Measurements from ENCODE around the gene PRRG1. TPM values are rescaled to one million over a fixed set of nuclear protein-coding genes. Genes with fewer than 3 reads are reported as not detected.
"Not testable (repeated sequence)": the region's sequence is repeated elsewhere in the genome, so short reads cannot be mapped to it uniquely, and the experiment has no call there.

The PRRG1 gene
- 18.0 and 23.4 TPM in 2 replicates for total RNA-seq (2014; rRNA removed; shearing (Covaris generic))

DNA sequence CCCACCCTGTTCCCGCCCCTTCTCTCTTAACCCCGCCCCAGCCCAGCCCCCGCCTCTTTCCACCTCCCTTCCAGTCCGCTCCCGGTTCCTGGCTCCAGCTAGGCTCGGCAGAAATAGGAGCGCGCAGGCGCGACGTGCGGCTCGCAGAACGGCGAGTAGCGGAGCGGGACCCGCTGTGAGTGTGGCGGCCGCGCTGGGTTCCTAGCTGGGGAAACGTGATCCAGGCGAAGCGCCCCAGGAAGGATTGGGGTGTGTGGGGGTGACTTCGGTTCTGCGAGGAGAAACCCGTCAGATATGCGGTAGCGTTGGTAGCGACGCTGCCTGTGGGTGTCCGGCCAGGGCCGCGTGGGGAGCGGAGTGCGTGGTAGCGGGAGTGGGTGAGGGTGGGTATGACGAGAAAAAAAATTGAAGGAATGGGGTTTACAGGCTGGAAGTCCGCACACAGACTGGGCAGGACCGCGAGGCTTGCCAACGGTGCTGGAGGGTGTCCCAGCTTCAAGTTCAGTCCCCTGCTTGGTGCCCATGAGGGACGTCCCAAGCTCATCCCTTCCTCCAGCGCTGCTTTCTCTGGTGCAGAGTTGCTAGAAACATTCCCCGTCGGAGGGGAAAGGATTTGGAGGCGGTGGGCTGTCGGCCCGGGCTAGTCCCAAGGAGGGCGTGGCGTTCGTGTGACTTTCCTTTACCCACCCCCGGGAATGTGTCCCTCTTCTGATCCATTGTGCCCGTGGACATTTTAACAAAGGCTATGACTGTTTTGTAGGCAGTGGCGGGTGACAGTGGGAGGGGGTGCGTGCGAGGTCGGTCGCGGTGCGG, at the start of gene PRRG1:
PRRG1 (plus strand) TSS at position 144 of the 813 bp plus-strand sequence. CDS start 56,886 bp downstream, outside the sequence.
- Histone ChIP-seq H3K27me3 (replicated peaks) (no peaks in the 10 kb centered on the region), H3K4me3 (peak within 1 kb of the TSS; percentile 73), H3K36me3 (no peaks in the 10 kb centered on the region), H3K27ac (peak within 1 kb of the TSS; percentile 81), H3K4me1 (replicated peaks) (peaks cover 23% of the 10 kb centered on the region), H3K9me3 (replicated peaks) (no peaks in the 10 kb centered on the region)
- DNase-seq (ENCODE audit: low read depth in 1 of 2, low spot score in 2 of 2), result peak; percentile 60 to 80

DNA sequence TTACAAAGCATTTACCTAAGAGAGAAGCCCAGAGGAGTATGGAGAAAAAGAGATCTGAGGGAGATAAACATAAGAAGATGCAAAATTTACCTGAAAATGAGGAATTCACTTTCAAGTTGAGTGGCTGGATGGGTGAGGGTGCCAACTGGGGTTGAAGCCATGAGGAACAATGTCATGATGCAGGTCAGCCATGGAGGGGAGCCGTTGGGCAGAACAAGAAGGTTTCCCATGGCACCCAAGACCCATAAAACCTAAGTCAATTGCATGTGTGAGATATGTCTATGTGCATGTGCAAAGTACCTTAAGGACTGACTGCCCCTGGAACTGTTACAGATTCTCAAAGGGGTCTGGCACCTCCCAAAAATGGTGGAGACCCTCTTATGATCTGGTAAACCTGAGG, 46.6 kb upstream of the PRRG1 start:
- no peak overlapping the region for H3K4me3 ChIP-seq
- H3K36me3 ChIP-seq, result no peaks in the 10 kb centered on the region
- no peaks in the 10 kb centered on the region for H3K9me3 ChIP-seq (replicated peaks)
- H3K27ac ChIP-seq, result no peak overlapping the region
- H3K4me1 ChIP-seq (replicated peaks), result no peaks in the 10 kb centered on the region
- no peaks in the 10 kb centered on the region for H3K27me3 ChIP-seq (replicated peaks)
- DNase-seq (ENCODE audit: low read depth in 1 of 2, low spot score in 2 of 2), result no peak

DNA sequence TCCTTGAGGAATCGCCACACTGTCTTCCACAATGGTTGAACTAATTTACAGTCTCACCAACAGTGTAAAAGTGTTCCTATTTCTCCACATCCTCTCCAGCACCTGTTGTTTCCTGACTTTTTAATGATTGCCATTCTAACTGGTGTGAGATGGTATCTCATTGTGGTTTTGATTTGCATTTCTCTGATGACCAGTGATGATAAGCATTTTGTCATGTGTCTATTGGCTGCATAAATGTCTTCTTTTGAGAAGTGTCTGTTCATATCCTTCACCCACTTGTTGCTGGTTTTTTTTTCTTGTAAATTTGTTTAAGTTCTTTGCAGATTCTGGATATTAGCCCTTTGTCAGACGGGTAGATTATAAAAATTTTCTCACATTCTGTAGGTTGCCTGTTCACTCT, 43.9 kb upstream of the PRRG1 start:
- not testable (repeated sequence) for DNase-seq (ENCODE audit: low read depth in 1 of 2, low spot score in 2 of 2)

DNA sequence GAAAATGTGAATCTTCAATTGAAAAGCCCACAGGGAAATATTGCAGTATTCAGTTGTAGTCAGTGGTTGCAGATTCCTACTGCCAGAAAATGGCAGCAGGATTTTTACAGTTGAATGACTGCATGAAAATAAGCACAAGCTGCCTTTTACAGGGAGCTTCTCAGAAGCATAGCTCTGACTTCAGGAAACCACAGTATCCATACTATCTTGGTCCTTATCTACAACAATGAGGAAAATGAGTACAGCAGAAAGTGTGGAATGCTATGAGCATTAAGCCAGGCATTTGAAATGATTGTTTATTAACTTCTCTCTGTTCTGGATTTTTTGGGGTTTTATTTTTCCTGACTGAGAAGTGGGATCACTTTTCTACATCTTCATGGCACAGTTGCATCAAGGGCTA, 34.6 kb upstream of the PRRG1 start:
- Histone ChIP-seq H3K9me3 (replicated peaks) (no peaks in the 10 kb centered on the region), H3K36me3 (no peaks in the 10 kb centered on the region), H3K4me3 (no peak overlapping the region), H3K27ac (no peak overlapping the region), H3K27me3 (replicated peaks) (no peaks in the 10 kb centered on the region), H3K4me1 (replicated peaks) (peaks cover 12% of the 10 kb centered on the region)
- DNase-seq (ENCODE audit: low read depth in 1 of 2, low spot score in 2 of 2), result peak in 1 of 2 experiments; percentile 9

More for the DNA sequence above, 43.9 kb upstream of the PRRG1 start:
- H3K27me3 ChIP-seq (replicated peaks); H3K27ac ChIP-seq; H3K4me3 ChIP-seq; H3K4me1 ChIP-seq (replicated peaks); H3K36me3 ChIP-seq; H3K9me3 ChIP-seq (replicated peaks): not testable (repeated sequence)

DNA sequence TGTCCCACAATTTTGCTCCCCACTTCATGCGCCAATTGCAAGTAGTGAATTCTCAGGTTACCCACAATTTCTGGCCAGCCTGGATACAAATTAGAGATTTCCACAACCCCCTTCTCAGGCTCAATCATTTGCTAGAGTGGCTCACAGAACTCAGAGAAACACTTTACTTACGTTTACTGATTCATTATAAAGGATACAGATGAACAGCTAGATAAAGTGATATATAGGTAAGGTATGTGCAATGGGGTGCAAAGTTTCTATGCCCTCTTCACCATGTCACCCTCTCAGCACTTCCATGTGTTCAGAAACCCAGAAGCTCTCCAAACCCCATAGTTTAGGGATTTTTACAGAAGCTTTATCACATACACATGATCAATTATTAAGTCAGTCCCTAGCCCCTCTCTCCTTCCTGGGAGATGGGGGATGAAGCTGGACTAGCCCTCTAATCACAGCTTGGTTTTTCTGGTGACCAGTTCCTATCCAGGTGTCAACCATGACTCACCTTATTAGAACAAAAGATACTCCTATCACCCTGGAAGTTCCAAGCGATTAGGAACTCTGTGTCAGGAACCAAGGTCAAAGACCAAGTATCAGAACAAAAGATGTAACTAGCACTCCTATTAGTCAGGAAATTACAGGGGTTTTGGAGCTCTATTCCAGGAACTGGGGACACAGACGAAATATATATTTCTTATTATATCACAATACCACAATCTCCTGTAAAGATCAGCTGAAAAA, 33.5 kb upstream of the PRRG1 start:
- H3K27ac ChIP-seq, result no peak overlapping the region
- DNase-seq (ENCODE audit: low read depth in 1 of 2, low spot score in 2 of 2), result no peak
- H3K36me3 ChIP-seq, result no peaks in the 10 kb centered on the region
- H3K9me3 ChIP-seq (replicated peaks), result no peaks in the 10 kb centered on the region
- peaks cover 12% of the 10 kb centered on the region for H3K4me1 ChIP-seq (replicated peaks)
- H3K27me3 ChIP-seq (replicated peaks), result no peaks in the 10 kb centered on the region
- H3K4me3 ChIP-seq, result no peak overlapping the region

DNA sequence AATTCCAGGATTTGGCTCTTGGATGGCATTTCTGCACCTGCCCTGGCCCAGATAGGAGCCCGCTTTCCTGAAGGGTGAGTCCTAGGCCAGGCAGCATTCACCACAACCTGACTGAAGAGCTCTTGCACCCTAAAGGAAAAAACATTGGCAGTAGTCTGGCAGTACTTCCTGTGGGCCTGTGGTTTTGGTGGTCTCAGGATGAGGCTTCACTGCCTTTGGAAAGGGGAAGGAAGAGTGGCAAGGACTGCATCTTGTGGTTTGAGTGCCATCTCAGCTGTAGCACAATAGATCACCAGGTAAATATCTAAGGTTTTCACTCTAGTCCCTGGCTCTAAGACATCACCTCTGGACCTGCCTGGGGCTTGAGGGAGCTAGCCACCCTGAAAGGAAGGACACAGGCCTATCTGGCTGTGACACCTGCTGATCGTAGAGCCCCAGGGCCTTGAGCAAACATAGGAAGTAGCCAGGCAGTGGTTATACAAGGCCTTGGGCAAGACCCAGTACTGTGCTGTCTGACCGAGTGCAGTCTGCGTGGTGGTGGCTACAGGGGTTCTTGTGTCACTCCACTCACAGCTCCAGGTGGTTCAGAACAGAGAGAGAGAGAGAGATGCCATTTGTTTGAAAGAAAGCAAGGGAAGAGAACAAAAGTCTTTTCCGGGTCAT, 28.5 kb upstream of the PRRG1 start:
- H3K4me1 ChIP-seq (replicated peaks), result peaks cover 6% of the 10 kb centered on the region; the same call in 1 of the 2 replicates
- no peak for DNase-seq (ENCODE audit: low read depth in 1 of 2, low spot score in 2 of 2)
- H3K4me3 ChIP-seq, result no peak overlapping the region
- no peaks in the 10 kb centered on the region for H3K27me3 ChIP-seq (replicated peaks)
- no peak overlapping the region for H3K27ac ChIP-seq
- H3K9me3 ChIP-seq (replicated peaks), result no peaks in the 10 kb centered on the region
- H3K36me3 ChIP-seq, result no peaks in the 10 kb centered on the region

DNA sequence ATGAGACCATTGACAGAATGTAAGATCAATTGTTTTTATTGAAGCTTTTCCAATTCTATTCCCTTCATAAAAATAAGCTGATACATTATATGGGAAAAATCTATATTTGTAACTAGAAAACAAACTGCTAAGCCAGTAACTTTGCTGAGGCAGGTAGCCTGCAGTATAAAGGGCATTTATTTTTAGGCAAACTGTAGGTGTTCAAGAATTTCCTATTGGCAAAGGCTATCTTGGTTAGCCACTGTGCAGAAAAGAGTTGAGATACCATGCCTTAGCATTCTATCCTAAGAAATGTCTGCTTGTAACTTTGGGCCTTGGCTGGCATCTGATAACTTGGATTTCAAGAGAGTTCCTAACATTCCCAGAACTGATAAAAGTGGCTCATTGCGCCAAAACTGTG, 18.5 kb upstream of the PRRG1 start:
- no peaks in the 10 kb centered on the region for H3K36me3 ChIP-seq
- no peaks in the 10 kb centered on the region for H3K27me3 ChIP-seq (replicated peaks)
- DNase-seq (ENCODE audit: low read depth in 1 of 2, low spot score in 2 of 2), result no peak

DNA sequence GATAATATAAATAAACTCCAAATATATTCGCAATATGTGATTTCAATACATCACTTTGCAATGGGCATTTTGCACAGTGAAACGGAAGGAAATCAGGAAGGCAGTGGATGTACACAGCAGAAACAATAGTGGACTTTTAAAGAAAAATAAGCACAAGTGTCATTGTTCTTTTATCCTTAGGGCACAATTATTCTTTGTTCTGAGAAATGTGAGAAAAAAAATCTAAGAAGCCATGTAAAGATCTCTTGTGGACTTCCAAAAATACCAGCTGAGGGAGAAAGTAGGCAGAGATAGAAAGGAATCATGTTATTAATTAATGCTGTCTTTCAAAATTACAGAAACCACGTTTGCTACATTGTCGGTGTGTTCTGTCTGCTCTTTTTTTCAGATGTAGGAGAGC, 17.6 kb upstream of the PRRG1 start:
- H3K4me3 ChIP-seq, result no peak overlapping the region
- no peaks in the 10 kb centered on the region for H3K36me3 ChIP-seq
- DNase-seq (ENCODE audit: low read depth in 1 of 2, low spot score in 2 of 2), result no peak
- no peaks in the 10 kb centered on the region; the same call in 1 of the 2 replicates for H3K4me1 ChIP-seq (replicated peaks)
- no peak overlapping the region for H3K27ac ChIP-seq
- no peaks in the 10 kb centered on the region for H3K27me3 ChIP-seq (replicated peaks)
- no peaks in the 10 kb centered on the region for H3K9me3 ChIP-seq (replicated peaks)

More for the DNA sequence above, 18.5 kb upstream of the PRRG1 start:
- Histone ChIP-seq H3K4me1 (replicated peaks) (no peaks in the 10 kb centered on the region; the same call in 1 of the 2 replicates), H3K9me3 (replicated peaks) (no peaks in the 10 kb centered on the region), H3K27ac (no peak overlapping the region), H3K4me3 (no peak overlapping the region)

DNA sequence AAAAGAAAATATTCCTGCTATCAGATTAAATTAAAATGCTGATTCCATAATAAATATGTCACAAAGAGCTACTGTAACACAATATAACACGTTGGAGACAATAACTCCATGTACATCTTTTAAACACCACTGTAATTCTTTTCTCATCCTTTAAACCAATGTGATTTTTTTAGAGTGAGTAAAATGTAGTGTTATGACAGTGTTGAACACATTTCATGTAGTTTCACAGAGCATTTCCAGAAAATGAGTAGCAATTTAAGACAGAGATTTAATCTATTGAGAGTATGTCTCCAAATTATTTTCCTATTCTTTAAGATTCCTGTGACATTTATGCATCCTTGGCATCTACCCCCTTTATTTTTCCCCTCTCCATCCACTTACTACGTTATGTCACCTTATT, 17.1 kb upstream of the PRRG1 start:
- Histone ChIP-seq H3K4me1 (replicated peaks) (no peaks in the 10 kb centered on the region; the same call in 1 of the 2 replicates), H3K27ac (no peak overlapping the region), H3K36me3 (no peaks in the 10 kb centered on the region), H3K27me3 (replicated peaks) (no peaks in the 10 kb centered on the region), H3K9me3 (replicated peaks) (no peaks in the 10 kb centered on the region), H3K4me3 (no peak overlapping the region)
- no peak for DNase-seq (ENCODE audit: low read depth in 1 of 2, low spot score in 2 of 2)

DNA sequence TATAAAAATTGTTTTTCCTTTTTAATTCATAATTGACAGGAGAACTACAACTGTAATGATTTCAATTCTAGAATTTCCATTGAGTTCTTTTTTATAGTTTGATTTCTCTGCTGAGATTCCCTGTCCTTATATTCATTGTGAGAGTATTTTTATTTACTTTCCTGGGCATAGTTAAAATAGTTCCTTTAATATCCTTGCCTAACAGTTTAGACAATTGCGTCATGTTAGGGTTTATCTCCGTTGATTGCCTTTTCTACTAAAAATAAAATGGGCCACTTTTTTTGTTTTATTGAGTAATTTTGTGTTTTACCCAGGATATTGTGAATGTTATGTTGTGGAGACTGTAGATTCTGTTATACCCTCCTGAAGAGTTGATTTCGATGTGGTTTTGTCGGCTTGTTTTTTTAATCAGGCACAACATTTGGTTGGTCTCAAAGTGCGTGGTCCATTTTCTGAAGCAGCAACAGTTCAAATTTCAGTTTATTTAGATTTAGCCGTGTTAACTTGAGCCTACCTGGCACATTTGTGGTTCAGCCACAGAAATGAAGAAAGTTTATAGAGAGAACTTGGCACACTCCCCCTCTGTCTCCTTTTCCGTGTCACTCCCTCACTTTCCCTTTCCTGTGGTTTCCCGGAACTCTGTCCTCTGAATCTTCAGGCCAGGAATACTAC, 16.0 kb upstream of the PRRG1 start:
- Histone ChIP-seq H3K27ac (peak overlapping the region; percentile 74), H3K4me3 (peak overlapping the region; percentile 26), H3K27me3 (replicated peaks) (no peaks in the 10 kb centered on the region), H3K36me3 (no peaks in the 10 kb centered on the region), H3K4me1 (replicated peaks) (no peaks in the 10 kb centered on the region; the same call in 1 of the 2 replicates), H3K9me3 (replicated peaks) (no peaks in the 10 kb centered on the region)
- peak in 1 of 2 experiments; percentile 40 for DNase-seq (ENCODE audit: low read depth in 1 of 2, low spot score in 2 of 2)

DNA sequence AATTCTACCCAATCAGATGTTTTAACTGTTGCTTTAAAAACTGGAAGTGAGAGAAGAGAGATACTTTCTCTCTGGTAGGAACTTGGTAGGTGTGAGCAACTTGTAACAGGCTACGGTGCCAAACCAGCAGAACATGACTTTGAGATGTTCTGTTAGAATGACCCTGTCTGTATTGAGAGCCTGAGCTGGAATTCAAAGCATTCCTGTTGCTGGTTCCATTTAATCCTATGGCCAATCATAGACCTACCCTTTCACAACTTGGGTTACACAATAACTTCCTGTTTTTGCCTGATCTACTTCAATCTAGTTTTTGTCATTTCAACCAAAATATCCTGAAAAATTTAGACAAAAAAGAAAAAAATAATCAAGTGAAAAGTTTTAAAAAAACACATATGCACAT, 1.7 kb upstream of the PRRG1 start:
- H3K27me3 ChIP-seq (replicated peaks), result no peaks in the 10 kb centered on the region
- no peaks in the 10 kb centered on the region for H3K9me3 ChIP-seq (replicated peaks)
- no peaks in the 10 kb centered on the region for H3K36me3 ChIP-seq
- DNase-seq (ENCODE audit: low read depth in 1 of 2, low spot score in 2 of 2), result peak in 1 of 2 experiments; percentile 47
- no peak overlapping the region for H3K4me3 ChIP-seq
- H3K4me1 ChIP-seq (replicated peaks), result peaks cover 23% of the 10 kb centered on the region
- peak overlapping the region; percentile 81 for H3K27ac ChIP-seq

DNA sequence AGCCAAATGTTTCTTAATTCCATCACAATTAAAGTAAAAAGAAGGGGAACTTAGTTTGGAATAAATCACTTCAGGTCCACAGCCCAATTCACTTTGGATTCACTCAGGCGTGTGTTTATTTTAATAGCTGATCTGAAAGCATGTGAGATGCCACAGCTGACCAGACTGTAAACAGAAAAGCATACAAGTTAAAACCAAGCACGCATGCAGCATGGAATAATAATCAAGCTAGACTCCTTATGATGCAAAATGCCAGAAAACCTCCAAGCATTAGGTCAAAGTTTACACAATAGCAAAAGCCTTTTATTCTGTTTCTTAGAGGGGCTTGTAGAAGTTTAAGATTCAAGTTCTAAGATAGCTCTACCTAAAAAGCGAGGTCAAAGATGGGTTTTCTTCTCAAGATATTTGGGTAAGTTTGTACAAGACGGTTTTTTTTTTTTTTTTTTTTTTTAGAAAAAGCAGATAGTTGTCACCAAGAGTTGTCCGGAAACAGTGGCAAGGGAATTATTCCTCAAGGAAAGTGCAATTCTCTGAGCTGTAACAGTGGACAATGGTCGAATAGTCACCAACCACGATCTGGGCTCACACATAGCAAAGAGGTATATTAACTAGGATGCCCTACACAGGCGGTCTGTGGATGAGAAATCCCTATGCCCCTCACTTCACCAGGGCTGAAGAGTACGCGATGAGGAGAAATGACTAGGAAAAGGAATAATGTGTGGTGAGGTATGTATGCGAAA, 763 bp upstream of the PRRG1 start:
- peaks cover 23% of the 10 kb centered on the region for H3K4me1 ChIP-seq (replicated peaks)
- peak overlapping the region; percentile 73 for H3K4me3 ChIP-seq
- H3K27ac ChIP-seq, result peak overlapping the region; percentile 81
- no peaks in the 10 kb centered on the region for H3K27me3 ChIP-seq (replicated peaks)
- no peaks in the 10 kb centered on the region for H3K9me3 ChIP-seq (replicated peaks)
- peak in 1 of 2 experiments; percentile 65 for DNase-seq (ENCODE audit: low read depth in 1 of 2, low spot score in 2 of 2)
- H3K36me3 ChIP-seq, result no peaks in the 10 kb centered on the region

DNA sequence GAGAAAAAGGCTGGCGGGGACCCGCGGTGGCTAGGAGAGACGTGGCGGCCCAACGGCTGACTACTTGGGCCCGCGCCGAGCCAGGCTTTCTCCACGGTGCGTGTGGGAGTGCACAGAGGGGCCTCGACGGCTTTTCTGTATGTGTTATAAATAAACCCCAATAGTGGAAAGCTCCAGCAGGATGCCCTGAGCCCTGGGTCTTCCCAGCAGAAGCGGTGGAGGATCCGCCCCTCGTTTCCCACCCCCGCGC, 268 bp upstream of the PRRG1 start:
- H3K4me3 ChIP-seq, result peak overlapping the region; percentile 73
- peaks cover 23% of the 10 kb centered on the region for H3K4me1 ChIP-seq (replicated peaks)
- no peaks in the 10 kb centered on the region for H3K9me3 ChIP-seq (replicated peaks)
- H3K27ac ChIP-seq, result peak overlapping the region; percentile 81
- no peaks in the 10 kb centered on the region for H3K27me3 ChIP-seq (replicated peaks)
- H3K36me3 ChIP-seq, result no peaks in the 10 kb centered on the region
- no peak for DNase-seq (ENCODE audit: low read depth in 1 of 2, low spot score in 2 of 2)

All from SJSA1 (cell line).